Activated CD4-positive, alpha-beta T cell treated with anti-CD3 and anti-CD28 coated beads, Interleukin-2, amount 50 U/mL, for 48 hours (primary cell): Measurements from ENCODE around the gene FBXW7.
"Not testable (repeated sequence)": the region's sequence is repeated elsewhere in the genome, so short reads cannot be mapped to it uniquely, and the experiment has no call there.

Source experiments
- DNase-seq, 2 experiments: peaks; one replicate each; pipeline ENCODE4 v3.0.0-alpha.2; 2020

Gene FBXW7

GRCh38 chr4:152544533-152544932 is 8.6 kb upstream of the FBXW7 start:
- not testable (repeated sequence) for DNase-seq

- no peak for DNase-seq
Measured at GRCh38 chr4:152540941-152541340, 5.0 kb upstream of the FBXW7 start.

- no peak for DNase-seq
Measured at GRCh38 chr4:152540293-152540674, 4.4 kb upstream of the FBXW7 start.

- no peak for DNase-seq
Measured at GRCh38 chr4:152539556-152540292, 3.8 kb upstream of the FBXW7 start.

- no peak for DNase-seq
Measured at GRCh38 chr4:152537881-152538280, 2.0 kb upstream of the FBXW7 start.

GRCh38 chr4:152536545-152537182 is 772 bp upstream of the FBXW7 start:
- peak in 1 of 2 experiments; percentile 78 for DNase-seq

GRCh38 chr4:152535360-152535902 is 461 bp downstream of the FBXW7 start:
- DNase-seq: no peak

- DNase-seq: peak; percentile 43 to 57
Measured at GRCh38 chr4:152534541-152535359, 1.1 kb downstream of the FBXW7 start.

GRCh38 chr4:152531479-152531878 is 4.4 kb downstream of the FBXW7 start:
- DNase-seq: no peak

- no peak for DNase-seq
Measured at GRCh38 chr4:152530600-152530999, 5.3 kb downstream of the FBXW7 start.

GRCh38 chr4:152529880-152530279 is 6.0 kb downstream of the FBXW7 start:
- DNase-seq: no peak

- DNase-seq: no peak
Measured at GRCh38 chr4:152528060-152528459, 7.8 kb downstream of the FBXW7 start.

- no peak for DNase-seq
Measured at GRCh38 chr4:152525878-152526277, 10.0 kb downstream of the FBXW7 start.

- no peak for DNase-seq
Measured at GRCh38 chr4:152524427-152524826, 11.5 kb downstream of the FBXW7 start.

GRCh38 chr4:152523731-152524130 is 12.2 kb downstream of the FBXW7 start:
- DNase-seq: no peak

- DNase-seq: no peak
Measured at GRCh38 chr4:152522754-152523153, 13.1 kb downstream of the FBXW7 start.

- DNase-seq: no peak
Measured at GRCh38 chr4:152522245-152522644, 13.6 kb downstream of the FBXW7 start.

- DNase-seq: no peak
Measured at GRCh38 chr4:152516156-152516555, 19.7 kb downstream of the FBXW7 start.

- no peak for DNase-seq
Measured at GRCh38 chr4:152515678-152516077, 20.2 kb downstream of the FBXW7 start.

GRCh38 chr4:152514356-152514755 is 21.5 kb downstream of the FBXW7 start:
- no peak for DNase-seq

GRCh38 chr4:152513078-152513477 is 22.8 kb downstream of the FBXW7 start:
- no peak for DNase-seq

GRCh38 chr4:152512483-152512882 is 23.4 kb downstream of the FBXW7 start:
- DNase-seq: no peak

- no peak for DNase-seq
Measured at GRCh38 chr4:152510349-152511147, 25.3 kb downstream of the FBXW7 start.
